Activated CD4-positive, alpha-beta T cell treated with anti-CD3 and anti-CD28 coated beads, Interleukin-2, amount 50 U/mL, for 24 hours (primary cell): ENCODE results near the gene MUC2.

Experiments used
- DNase-seq, 2 donors: peaks; one replicate each; pipeline ENCODE4 v3.0.0-alpha.2; 2020; ENCODE audit warnings: low read depth in 1 of 2, low spot score in 1 of 2

MUC2 gene

GRCh38 chr11:1036303-1036923 lies 38.3 kb upstream of the MUC2 start, which contains the start of gene MUC6:
TSS of gene MUC6 (minus strand) at chr11:1036718. CDS start at chr11:1036655, 63 bp downstream.
- no peak for DNase-seq

GRCh38 chr11:1036931-1037330 lies 37.7 kb upstream of the MUC2 start:
- DNase-seq: no peak

- DNase-seq: no peak
Measured at GRCh38 chr11:1037506-1038055, 37.1 kb upstream of the MUC2 start.

GRCh38 chr11:1038361-1038760 lies 36.3 kb upstream of the MUC2 start:
- no peak for DNase-seq

- no peak for DNase-seq
Measured at GRCh38 chr11:1038921-1039320, 35.8 kb upstream of the MUC2 start.

- no peak for DNase-seq
Measured at GRCh38 chr11:1039481-1040427, 34.9 kb upstream of the MUC2 start.

GRCh38 chr11:1040428-1041148 lies 34.1 kb upstream of the MUC2 start:
- DNase-seq: no peak

GRCh38 chr11:1041149-1041467 lies 33.6 kb upstream of the MUC2 start:
- no peak for DNase-seq

- no peak for DNase-seq
Measured at GRCh38 chr11:1041471-1041870, 33.2 kb upstream of the MUC2 start.

GRCh38 chr11:1041936-1042608 lies 32.6 kb upstream of the MUC2 start:
- no peak for DNase-seq

GRCh38 chr11:1042626-1043562 lies 31.8 kb upstream of the MUC2 start:
- DNase-seq: no peak

- DNase-seq: no peak
Measured at GRCh38 chr11:1043563-1044096, 31.0 kb upstream of the MUC2 start.

- no peak for DNase-seq
Measured at GRCh38 chr11:1044160-1044559, 30.5 kb upstream of the MUC2 start.

GRCh38 chr11:1047595-1048156 lies 27.0 kb upstream of the MUC2 start:
- DNase-seq: no peak

GRCh38 chr11:1048375-1049070 lies 26.2 kb upstream of the MUC2 start:
- no peak for DNase-seq

GRCh38 chr11:1049071-1049405 lies 25.6 kb upstream of the MUC2 start:
- DNase-seq: no peak

GRCh38 chr11:1049431-1049891 lies 25.2 kb upstream of the MUC2 start:
- no peak for DNase-seq

GRCh38 chr11:1049911-1050580 lies 24.6 kb upstream of the MUC2 start:
- DNase-seq: no peak
